Measurements from ENCODE around the gene RPS18.
A peak's percentile ranks its signal among the peaks of the same experiment; 100 is the strongest.
"Not testable (repeated sequence)": the region's sequence is repeated elsewhere in the genome, so short reads cannot be mapped to it uniquely, and the experiment has no call there.

RPS18 gene

GRCh38 chr6:33273924-33274902 lies 2.3 kb downstream of the RPS18 start:
- no peak for DNase-seq (ENCODE audit: low read depth in 1 of 2, low spot score in 1 of 2)
- no peak for TF ChIP-seq JUND (IDR thresholded peaks at IDR 0.05; ENCODE audit: low read depth)
- in situ Hi-C loops (cut with HindIII; ENCODE audit: low pct_unique_long_range_greater_than_20kb, low sequenced_read_pairs), result no loop called here

- in situ Hi-C loops (cut with HindIII; ENCODE audit: low pct_unique_long_range_greater_than_20kb, low sequenced_read_pairs); DNase-seq (ENCODE audit: low read depth in 1 of 2, low spot score in 1 of 2): not testable (repeated sequence)
Measured at GRCh38 chr6:33275795-33276580, 4.1 kb downstream of the RPS18 start.

- no peak for TF ChIP-seq JUND (IDR thresholded peaks at IDR 0.05; ENCODE audit: low read depth)
- in situ Hi-C loops (cut with HindIII; ENCODE audit: low pct_unique_long_range_greater_than_20kb, low sequenced_read_pairs), result no loop called here
- no peak for DNase-seq (ENCODE audit: low read depth in 1 of 2, low spot score in 1 of 2)
Measured at GRCh38 chr6:33276581-33276863, 4.6 kb downstream of the RPS18 start.

- TF ChIP-seq JUND (IDR thresholded peaks at IDR 0.05; ENCODE audit: low read depth), result no peak
- peak; percentile 53 to 91 for DNase-seq (ENCODE audit: low read depth in 1 of 2, low spot score in 1 of 2)
- in situ Hi-C loops (cut with HindIII; ENCODE audit: low pct_unique_long_range_greater_than_20kb, low sequenced_read_pairs), result no loop called here
Measured at GRCh38 chr6:33276864-33277662, 5.2 kb downstream of the RPS18 start, which contains the start of gene B3GALT4. B3GALT4 (plus strand) TSS chr6:33277123; CDS start chr6:33277420, 297 bp downstream.

- TF ChIP-seq JUND (IDR thresholded peaks at IDR 0.05; ENCODE audit: low read depth), result no peak
- DNase-seq (ENCODE audit: low read depth in 1 of 2, low spot score in 1 of 2), result no peak
- in situ Hi-C loops (cut with HindIII; ENCODE audit: low pct_unique_long_range_greater_than_20kb, low sequenced_read_pairs), result no loop called here
Measured at GRCh38 chr6:33277663-33278391, 6.0 kb downstream of the RPS18 start.

- DNase-seq (ENCODE audit: low read depth in 1 of 2, low spot score in 1 of 2), result no peak
- in situ Hi-C loops (cut with HindIII; ENCODE audit: low pct_unique_long_range_greater_than_20kb, low sequenced_read_pairs), result no loop called here
- no peak for TF ChIP-seq JUND (IDR thresholded peaks at IDR 0.05; ENCODE audit: low read depth)
Measured at GRCh38 chr6:33278392-33278741, 6.5 kb downstream of the RPS18 start.

DNA sequence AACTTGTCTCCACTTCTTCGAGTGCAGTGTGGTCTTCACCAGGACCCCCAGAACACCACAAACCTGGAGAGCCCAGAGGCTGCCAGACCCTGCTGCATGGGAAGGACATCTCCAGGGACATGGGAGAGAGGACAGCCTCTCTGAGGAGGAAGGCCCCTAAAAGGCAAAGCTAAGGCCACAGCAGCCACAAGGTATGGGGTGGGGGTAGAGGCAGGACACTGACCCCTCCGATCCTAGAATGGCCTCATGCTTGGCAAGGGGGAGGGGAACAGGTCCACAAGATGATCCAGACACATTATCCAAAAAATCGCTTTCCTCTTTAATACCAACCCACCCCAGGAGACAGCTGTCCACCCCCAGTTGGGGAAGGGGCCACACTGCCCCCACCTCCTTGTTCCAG lies 6.9 kb downstream of the RPS18 start:
- TF ChIP-seq JUND (IDR thresholded peaks at IDR 0.05; ENCODE audit: low read depth), result no peak
- no peak for DNase-seq (ENCODE audit: low read depth in 1 of 2, low spot score in 1 of 2)
- in situ Hi-C loops (cut with HindIII; ENCODE audit: low pct_unique_long_range_greater_than_20kb, low sequenced_read_pairs), result no loop called here

DNA sequence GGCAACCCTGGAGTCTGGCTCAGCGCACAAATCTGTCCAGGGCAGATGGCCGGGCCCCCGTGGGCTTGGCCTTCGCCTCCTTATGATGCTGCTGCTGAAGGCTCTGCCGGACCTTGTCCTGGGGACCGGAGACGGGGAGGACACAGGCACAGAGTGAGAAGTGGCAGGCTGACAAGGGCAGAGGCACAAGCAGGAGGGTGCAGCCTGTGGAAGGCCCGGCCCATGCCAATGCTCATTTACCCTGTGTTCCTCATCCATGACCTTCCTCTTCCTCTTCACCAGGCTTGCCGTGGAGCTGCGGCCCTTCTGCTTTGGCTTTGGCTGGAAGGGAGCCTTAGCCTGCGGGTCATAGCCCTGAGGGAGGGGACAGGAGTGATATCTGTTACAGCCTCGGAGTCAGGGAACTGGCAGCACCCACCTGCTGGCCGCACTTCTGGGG lies 7.4 kb downstream of the RPS18 start:
- in situ Hi-C loops (cut with HindIII; ENCODE audit: low pct_unique_long_range_greater_than_20kb, low sequenced_read_pairs), result no loop called here
- no peak for DNase-seq (ENCODE audit: low read depth in 1 of 2, low spot score in 1 of 2)
- TF ChIP-seq JUND (IDR thresholded peaks at IDR 0.05; ENCODE audit: low read depth), result no peak

DNA sequence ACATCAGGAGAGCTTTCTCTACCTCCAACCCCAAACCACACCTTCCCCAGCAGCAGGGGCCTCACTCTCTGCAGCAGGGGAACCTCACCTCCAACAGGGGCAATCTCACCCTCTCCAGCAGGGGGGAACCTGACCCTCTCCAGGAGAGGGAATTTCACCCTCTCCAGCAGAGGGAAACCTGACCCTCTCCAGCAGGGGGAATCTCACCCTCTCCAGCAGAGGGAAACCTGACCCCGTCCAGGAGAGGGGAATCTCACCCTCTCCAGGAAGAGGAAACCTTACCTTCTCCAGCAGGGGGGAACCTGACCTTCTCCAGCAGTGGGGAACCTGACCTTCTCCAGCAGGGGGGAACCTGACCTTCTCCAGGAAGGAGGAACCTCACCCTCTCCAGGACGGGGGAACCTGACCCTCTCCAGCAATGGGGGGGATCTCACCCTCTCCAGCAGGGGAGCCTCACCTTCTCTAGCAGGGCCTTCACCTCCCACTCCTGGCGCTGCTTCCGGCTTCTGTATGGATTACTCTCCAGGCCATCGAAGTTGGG lies 8.2 kb downstream of the RPS18 start:
- in situ Hi-C loops (cut with HindIII; ENCODE audit: low pct_unique_long_range_greater_than_20kb, low sequenced_read_pairs), result no loop called here

GRCh38 chr6:33280539-33280938 lies 8.7 kb downstream of the RPS18 start:
- DNase-seq (ENCODE audit: low read depth in 1 of 2, low spot score in 1 of 2), result no peak
- TF ChIP-seq JUND (IDR thresholded peaks at IDR 0.05; ENCODE audit: low read depth), result no peak
- in situ Hi-C loops (cut with HindIII; ENCODE audit: low pct_unique_long_range_greater_than_20kb, low sequenced_read_pairs), result no loop called here

More for the DNA sequence above, 8.2 kb downstream of the RPS18 start:
- no peak for TF ChIP-seq JUND (IDR thresholded peaks at IDR 0.05; ENCODE audit: low read depth)
- peak; percentile 65 to 91 for DNase-seq (ENCODE audit: low read depth in 1 of 2, low spot score in 1 of 2)

GRCh38 chr6:33285214-33285613 lies 13.3 kb downstream of the RPS18 start:
- DNase-seq (ENCODE audit: low read depth in 1 of 2, low spot score in 1 of 2); in situ Hi-C loops (cut with HindIII; ENCODE audit: low pct_unique_long_range_greater_than_20kb, low sequenced_read_pairs): not testable (repeated sequence)
